ENCODE measurements around the gene SUN3. TPM values are rescaled to one million over a fixed set of nuclear protein-coding genes. Genes with fewer than 3 reads are reported as not detected.

Gene SUN3
- polyA plus RNA-seq, 2 donors: 0.02 TPM; not detected in 1

DNA sequence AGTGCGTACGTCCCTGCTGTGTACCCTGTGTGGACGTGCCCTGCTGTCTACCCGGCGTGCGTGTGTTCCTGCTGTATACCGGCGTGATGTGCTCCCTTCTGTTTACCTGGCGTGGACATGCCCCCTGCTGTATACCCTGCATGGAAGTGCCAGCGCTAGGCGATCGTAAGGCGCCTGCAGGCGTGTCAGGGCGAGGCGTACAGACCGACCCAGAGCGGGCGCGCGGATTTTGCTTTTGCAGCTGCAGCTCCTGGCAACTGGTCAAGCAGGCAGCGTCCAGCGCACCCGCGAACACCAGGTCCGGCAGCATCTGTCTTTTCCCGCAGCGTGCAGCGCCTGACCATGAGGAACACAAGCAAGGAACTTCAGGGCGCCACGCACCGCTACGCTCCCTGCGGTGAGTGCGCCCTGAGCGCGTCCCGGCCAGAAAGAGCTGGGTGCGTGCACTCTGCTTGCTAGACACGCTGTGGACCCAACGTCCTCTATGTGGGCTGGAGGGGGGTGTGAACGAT is 7.1 kb upstream of the SUN3 start:
- Histone ChIP-seq H3K4me1 (ENCODE audit: control insufficient read depth in 2 of 2, insufficient read depth in 2 of 2, low read length in 1 of 2) (peaks cover 0 to 9% of the 10 kb centered on the region in 2 donors), H3K27me3 (ENCODE audit: control insufficient read depth in 1 of 2, insufficient read depth in 2 of 2, low read length in 2 of 2) (no peaks in the 10 kb centered on the region), H3K36me3 (ENCODE audit: control insufficient read depth in 2 of 2, insufficient read depth in 2 of 2, low read length in 1 of 2) (no peaks in the 10 kb centered on the region), H3K4me3 (ENCODE audit: low read depth in 1 of 2, low read length in 2 of 2) (peak overlapping the region; percentile 46 to 53), H3K9me3 (ENCODE audit: control insufficient read depth in 2 of 2, insufficient read depth in 1 of 2, low read depth in 1 of 2, low read length in 1 of 2) (no peaks in the 10 kb centered on the region), H3K27ac (ENCODE audit: low read depth in 2 of 2, low read length in 1 of 2) (no peak overlapping the region)
- 3 to 4% methylated on average over 42 of the region's 42 CpGs for WGBS, 2 donors

DNA sequence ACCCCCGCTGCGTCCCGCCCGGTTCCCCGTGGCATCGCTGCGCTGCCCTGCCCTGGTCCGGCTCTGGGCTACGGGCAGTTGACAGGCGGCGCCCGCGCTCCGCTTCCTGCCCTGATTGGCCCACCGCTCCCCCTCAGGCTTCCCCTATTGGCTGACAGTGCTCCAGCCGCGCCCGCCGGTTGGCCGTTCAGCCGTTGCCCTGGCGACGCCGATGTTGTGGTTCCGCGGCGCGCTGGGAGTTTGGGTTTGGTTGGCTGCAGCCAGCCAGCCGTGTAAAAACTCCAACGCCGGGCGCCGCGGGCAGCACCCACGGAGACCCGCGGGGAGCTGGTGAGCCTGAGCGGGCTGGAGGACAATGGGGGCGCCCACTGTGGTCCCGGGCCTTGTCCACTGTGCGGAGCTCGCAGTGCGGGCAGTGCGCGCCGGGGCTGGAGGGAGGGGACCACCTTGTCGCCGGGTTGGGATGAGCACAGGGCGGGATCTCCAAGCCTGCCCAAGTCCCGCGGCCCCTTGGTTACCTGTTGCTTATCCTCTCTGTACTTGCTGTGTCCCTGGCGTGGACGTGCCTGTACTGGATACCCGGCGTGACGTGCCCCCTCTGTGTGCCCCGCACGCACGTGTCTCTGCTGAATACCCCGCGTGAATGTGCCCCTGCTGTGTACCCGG is 6.5 kb upstream of the SUN3 start, which contains the start of gene C7orf57:
C7orf57 (plus strand) TSS at position 243 of the 666 bp plus-strand sequence. CDS start 766 bp downstream, outside the sequence.
- no peaks in the 10 kb centered on the region for H3K9me3 ChIP-seq (ENCODE audit: control insufficient read depth in 2 of 2, insufficient read depth in 1 of 2, low read depth in 1 of 2, low read length in 1 of 2)
- peak within 1 kb of the TSS; percentile 46 to 53 for H3K4me3 ChIP-seq (ENCODE audit: low read depth in 1 of 2, low read length in 2 of 2)
- H3K4me1 ChIP-seq (ENCODE audit: control insufficient read depth in 2 of 2, insufficient read depth in 2 of 2, low read length in 1 of 2): peaks cover 0 to 9% of the 10 kb centered on the region in 2 donors
- no peaks in the 10 kb centered on the region for H3K36me3 ChIP-seq (ENCODE audit: control insufficient read depth in 2 of 2, insufficient read depth in 2 of 2, low read length in 1 of 2)
- WGBS, 2 donors: 0 to 1% methylated on average over 59 to 62 of the region's 62 CpGs
- no peaks in the 10 kb centered on the region for H3K27me3 ChIP-seq (ENCODE audit: control insufficient read depth in 1 of 2, insufficient read depth in 2 of 2, low read length in 2 of 2)
- no peak within 1 kb of the TSS for H3K27ac ChIP-seq (ENCODE audit: low read depth in 2 of 2, low read length in 1 of 2)

DNA sequence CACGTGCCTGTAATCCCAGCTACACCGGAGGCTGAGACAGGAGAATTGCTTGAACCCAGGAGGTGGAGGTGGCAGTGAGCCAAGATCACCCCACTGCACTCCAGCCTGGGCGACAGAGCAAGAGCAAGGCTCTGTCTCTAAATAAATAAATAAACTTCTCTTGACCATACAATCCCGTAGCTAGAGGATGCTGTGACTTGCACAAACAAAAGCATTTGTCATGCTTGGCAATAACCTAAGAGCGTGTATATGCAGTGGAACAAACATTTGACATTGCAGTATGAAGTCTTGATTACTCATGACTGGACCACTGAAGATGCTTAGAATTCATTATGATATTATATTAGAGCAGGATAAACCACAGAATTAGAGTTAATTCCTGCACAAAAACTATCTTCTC is 5.0 kb upstream of the SUN3 start:
- WGBS, 2 donors: 58 to 60% methylated on average over 5 of the region's 5 CpGs
- Histone ChIP-seq H3K27me3 (ENCODE audit: control insufficient read depth in 1 of 2, insufficient read depth in 2 of 2, low read length in 2 of 2) (no peaks in the 10 kb centered on the region), H3K4me3 (ENCODE audit: low read depth in 1 of 2, low read length in 2 of 2) (no peak overlapping the region)

GRCh38 chr7:48031111-48031510 is 2.2 kb upstream of the SUN3 start:
- no peaks in the 10 kb centered on the region for H3K9me3 ChIP-seq (ENCODE audit: control insufficient read depth in 2 of 2, insufficient read depth in 1 of 2, low read depth in 1 of 2, low read length in 1 of 2)
- WGBS, 2 donors: 61 to 69% methylated on average over 2 of the region's 2 CpGs
- H3K27me3 ChIP-seq (ENCODE audit: control insufficient read depth in 1 of 2, insufficient read depth in 2 of 2, low read length in 2 of 2): no peaks in the 10 kb centered on the region
- no peak overlapping the region for H3K27ac ChIP-seq (ENCODE audit: low read depth in 2 of 2, low read length in 1 of 2)
- peaks cover 0 to 7% of the 10 kb centered on the region in 2 donors for H3K4me1 ChIP-seq (ENCODE audit: control insufficient read depth in 2 of 2, insufficient read depth in 2 of 2, low read length in 1 of 2)
- no peaks in the 10 kb centered on the region for H3K36me3 ChIP-seq (ENCODE audit: control insufficient read depth in 2 of 2, insufficient read depth in 2 of 2, low read length in 1 of 2)
- H3K4me3 ChIP-seq (ENCODE audit: low read depth in 1 of 2, low read length in 2 of 2): no peak overlapping the region

More for the DNA sequence above, 5.0 kb upstream of the SUN3 start:
- Histone ChIP-seq H3K27ac (ENCODE audit: low read depth in 2 of 2, low read length in 1 of 2) (no peak overlapping the region), H3K36me3 (ENCODE audit: control insufficient read depth in 2 of 2, insufficient read depth in 2 of 2, low read length in 1 of 2) (no peaks in the 10 kb centered on the region), H3K4me1 (ENCODE audit: control insufficient read depth in 2 of 2, insufficient read depth in 2 of 2, low read length in 1 of 2) (peaks cover 0 to 9% of the 10 kb centered on the region in 2 donors), H3K9me3 (ENCODE audit: control insufficient read depth in 2 of 2, insufficient read depth in 1 of 2, low read depth in 1 of 2, low read length in 1 of 2) (no peaks in the 10 kb centered on the region)

DNA sequence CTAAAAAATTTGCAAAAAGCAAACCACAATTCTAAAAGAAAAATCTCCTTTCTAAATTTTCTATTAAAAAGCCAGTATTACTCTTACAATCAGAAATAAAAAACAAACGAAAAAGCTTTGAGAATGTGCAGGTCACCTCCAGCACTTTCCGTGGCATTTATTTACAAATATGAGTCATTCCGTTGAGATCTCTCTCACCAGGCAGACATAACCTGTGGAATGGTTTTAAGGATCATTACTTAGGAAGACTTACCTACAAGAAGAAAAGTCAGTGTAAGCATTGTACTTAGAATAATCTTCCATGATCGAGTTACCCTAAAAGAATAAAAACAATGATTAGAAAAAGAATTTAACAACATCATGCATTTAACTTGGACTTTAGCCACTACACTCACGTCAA is 3.3 kb downstream of the SUN3 start:
- Histone ChIP-seq H3K27me3 (ENCODE audit: control insufficient read depth in 1 of 2, insufficient read depth in 2 of 2, low read length in 2 of 2) (no peaks in the 10 kb centered on the region), H3K4me1 (ENCODE audit: control insufficient read depth in 2 of 2, insufficient read depth in 2 of 2, low read length in 1 of 2) (no peaks in the 10 kb centered on the region), H3K27ac (ENCODE audit: low read depth in 2 of 2, low read length in 1 of 2) (no peak overlapping the region), H3K4me3 (ENCODE audit: low read depth in 1 of 2, low read length in 2 of 2) (no peak overlapping the region), H3K36me3 (ENCODE audit: control insufficient read depth in 2 of 2, insufficient read depth in 2 of 2, low read length in 1 of 2) (no peaks in the 10 kb centered on the region), H3K9me3 (ENCODE audit: control insufficient read depth in 2 of 2, insufficient read depth in 1 of 2, low read depth in 1 of 2, low read length in 1 of 2) (no peaks in the 10 kb centered on the region)
- WGBS, 2 donors: 43 to 47% methylated on average over 5 of the region's 5 CpGs

- Histone ChIP-seq H3K36me3 (ENCODE audit: control insufficient read depth in 2 of 2, insufficient read depth in 2 of 2, low read length in 1 of 2) (no peaks in the 10 kb centered on the region), H3K27me3 (ENCODE audit: control insufficient read depth in 1 of 2, insufficient read depth in 2 of 2, low read length in 2 of 2) (no peaks in the 10 kb centered on the region), H3K4me1 (ENCODE audit: control insufficient read depth in 2 of 2, insufficient read depth in 2 of 2, low read length in 1 of 2) (no peaks in the 10 kb centered on the region), H3K9me3 (ENCODE audit: control insufficient read depth in 2 of 2, insufficient read depth in 1 of 2, low read depth in 1 of 2, low read length in 1 of 2) (no peaks in the 10 kb centered on the region), H3K27ac (ENCODE audit: low read depth in 2 of 2, low read length in 1 of 2) (no peak overlapping the region), H3K4me3 (ENCODE audit: low read depth in 1 of 2, low read length in 2 of 2) (no peak overlapping the region)
- WGBS, 2 donors: 75 to 81% methylated on average over 4 of the region's 4 CpGs
Observed at GRCh38 chr7:48017674-48018073, 11.2 kb downstream of the SUN3 start.

DNA sequence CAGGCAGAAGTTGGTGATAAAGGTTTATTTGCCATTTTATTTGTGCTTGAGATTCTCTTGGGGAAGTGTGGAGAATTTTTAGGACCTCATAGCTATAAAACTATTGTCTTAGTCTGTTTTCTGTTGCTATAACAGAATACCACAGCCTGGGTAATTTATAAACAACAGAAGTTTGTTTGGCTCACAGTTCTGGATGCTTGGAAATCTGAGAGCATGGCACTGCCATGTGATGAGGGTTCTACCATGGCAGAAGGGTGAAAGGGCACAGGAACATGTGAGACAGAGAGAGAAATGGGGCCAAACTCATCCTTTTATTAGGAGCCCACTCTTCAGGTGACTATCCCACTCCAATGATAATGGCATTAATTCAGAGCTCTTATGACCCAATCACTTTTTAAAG is 12.3 kb downstream of the SUN3 start:
- Histone ChIP-seq H3K9me3 (ENCODE audit: control insufficient read depth in 2 of 2, insufficient read depth in 1 of 2, low read depth in 1 of 2, low read length in 1 of 2) (no peaks in the 10 kb centered on the region), H3K36me3 (ENCODE audit: control insufficient read depth in 2 of 2, insufficient read depth in 2 of 2, low read length in 1 of 2) (no peaks in the 10 kb centered on the region), H3K27me3 (ENCODE audit: control insufficient read depth in 1 of 2, insufficient read depth in 2 of 2, low read length in 2 of 2) (no peaks in the 10 kb centered on the region), H3K4me3 (ENCODE audit: low read depth in 1 of 2, low read length in 2 of 2) (no peak overlapping the region), H3K4me1 (ENCODE audit: control insufficient read depth in 2 of 2, insufficient read depth in 2 of 2, low read length in 1 of 2) (no peaks in the 10 kb centered on the region), H3K27ac (ENCODE audit: low read depth in 2 of 2, low read length in 1 of 2) (no peak overlapping the region)

- no peaks in the 10 kb centered on the region for H3K36me3 ChIP-seq (ENCODE audit: control insufficient read depth in 2 of 2, insufficient read depth in 2 of 2, low read length in 1 of 2)
- no peak overlapping the region for H3K4me3 ChIP-seq (ENCODE audit: low read depth in 1 of 2, low read length in 2 of 2)
- no peaks in the 10 kb centered on the region for H3K9me3 ChIP-seq (ENCODE audit: control insufficient read depth in 2 of 2, insufficient read depth in 1 of 2, low read depth in 1 of 2, low read length in 1 of 2)
- no peak overlapping the region for H3K27ac ChIP-seq (ENCODE audit: low read depth in 2 of 2, low read length in 1 of 2)
- WGBS, 2 donors: 54 to 68% methylated on average over 3 of the region's 3 CpGs
- no peaks in the 10 kb centered on the region for H3K4me1 ChIP-seq (ENCODE audit: control insufficient read depth in 2 of 2, insufficient read depth in 2 of 2, low read length in 1 of 2)
- H3K27me3 ChIP-seq (ENCODE audit: control insufficient read depth in 1 of 2, insufficient read depth in 2 of 2, low read length in 2 of 2): no peaks in the 10 kb centered on the region
Observed at GRCh38 chr7:48011951-48012350, 17.0 kb downstream of the SUN3 start.

GRCh38 chr7:48011323-48011722 is 17.6 kb downstream of the SUN3 start:
- Histone ChIP-seq H3K27ac (ENCODE audit: low read depth in 2 of 2, low read length in 1 of 2) (no peak overlapping the region), H3K27me3 (ENCODE audit: control insufficient read depth in 1 of 2, insufficient read depth in 2 of 2, low read length in 2 of 2) (no peaks in the 10 kb centered on the region), H3K4me1 (ENCODE audit: control insufficient read depth in 2 of 2, insufficient read depth in 2 of 2, low read length in 1 of 2) (no peaks in the 10 kb centered on the region), H3K9me3 (ENCODE audit: control insufficient read depth in 2 of 2, insufficient read depth in 1 of 2, low read depth in 1 of 2, low read length in 1 of 2) (no peaks in the 10 kb centered on the region), H3K36me3 (ENCODE audit: control insufficient read depth in 2 of 2, insufficient read depth in 2 of 2, low read length in 1 of 2) (no peaks in the 10 kb centered on the region), H3K4me3 (ENCODE audit: low read depth in 1 of 2, low read length in 2 of 2) (no peak overlapping the region)
- 71 to 72% methylated on average over 2 of the region's 2 CpGs for WGBS, 2 donors

DNA sequence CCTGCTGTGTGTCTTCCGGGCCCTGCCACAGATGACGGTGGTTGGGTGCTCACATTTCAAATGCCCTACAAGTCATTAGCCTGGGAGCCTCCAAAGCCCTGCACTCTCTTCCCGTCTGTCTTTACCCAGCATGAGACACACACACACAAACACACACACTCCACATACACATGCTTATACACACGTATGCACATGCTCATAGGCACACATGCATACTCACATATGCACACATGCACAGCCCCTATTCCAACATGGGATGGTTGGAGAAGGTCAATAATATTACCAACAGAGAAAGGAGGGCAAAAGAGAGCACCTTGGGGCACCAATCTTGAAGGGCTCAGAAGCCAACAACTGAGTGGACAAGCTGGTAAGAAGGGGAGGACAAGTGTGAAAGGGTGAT is 19.0 kb downstream of the SUN3 start:
- no peaks in the 10 kb centered on the region for H3K4me1 ChIP-seq (ENCODE audit: control insufficient read depth in 2 of 2, insufficient read depth in 2 of 2, low read length in 1 of 2)
- no peaks in the 10 kb centered on the region for H3K27me3 ChIP-seq (ENCODE audit: control insufficient read depth in 1 of 2, insufficient read depth in 2 of 2, low read length in 2 of 2)
- H3K27ac ChIP-seq (ENCODE audit: low read depth in 2 of 2, low read length in 1 of 2): no peak overlapping the region
- H3K4me3 ChIP-seq (ENCODE audit: low read depth in 1 of 2, low read length in 2 of 2): no peak overlapping the region
- 90 to 92% methylated on average over 4 of the region's 4 CpGs for WGBS, 2 donors
- H3K9me3 ChIP-seq (ENCODE audit: control insufficient read depth in 2 of 2, insufficient read depth in 1 of 2, low read depth in 1 of 2, low read length in 1 of 2): no peaks in the 10 kb centered on the region
- no peaks in the 10 kb centered on the region for H3K36me3 ChIP-seq (ENCODE audit: control insufficient read depth in 2 of 2, insufficient read depth in 2 of 2, low read length in 1 of 2)
